ENCODE results near the gene LY86. TPM values are rescaled to one million over a fixed set of nuclear protein-coding genes. Genes with fewer than 3 reads are reported as not detected.

The LY86 gene
- total RNA-seq, 1 experiment from 2014 or later: not detected

DNA sequence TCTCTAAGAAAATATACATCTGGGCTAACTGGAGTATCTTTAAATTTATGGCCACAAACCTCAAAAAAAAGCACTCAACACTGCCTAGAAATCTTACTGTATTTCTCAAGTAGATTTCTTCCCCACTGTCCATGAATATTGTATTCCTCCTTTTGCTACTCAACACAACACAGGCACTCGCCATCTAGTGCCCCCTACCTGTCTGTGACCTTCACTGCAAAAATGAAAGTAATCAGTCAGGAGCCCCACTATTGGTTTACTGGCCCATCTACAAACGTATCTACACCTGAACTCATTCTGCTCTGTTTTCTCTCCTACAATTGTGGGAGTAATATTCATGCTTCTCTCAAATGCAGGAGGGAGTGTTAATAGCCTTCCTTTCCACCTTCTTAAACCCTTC lies 58.3 kb downstream of the LY86 start:
- Mint-ChIP-seq H3K4me1 (peaks cover 9% of the 10 kb centered on the region in 2 experiments), H3K27me3 (ENCODE audit: low read depth) (peaks cover 18% of the 10 kb centered on the region), H3K9me3 (peaks cover 2 to 8% of the 10 kb centered on the region in 2 experiments; a peak in 3 of 5 replicates), H3K36me3 (ENCODE audit: insufficient read depth in 1 of 3, low read depth in 3 of 3) (peaks cover 0 to 12% (median 2%) of the 10 kb centered on the region in 3 experiments; a peak in 3 of 7 replicates), H3K27ac (no peak overlapping the region), H3K4me3 (no peak overlapping the region)
- Histone ChIP-seq H3K4me2 (ENCODE audit: insufficient read depth, insufficient read length, low read length) (no peak overlapping the region), H3K56ac (ENCODE audit: insufficient read length, low read depth, low read length) (no peak overlapping the region), H3K23ac (ENCODE audit: insufficient read length, low read depth, low read length) (no peak overlapping the region), H3K79me2 (ENCODE audit: insufficient read depth, low read length) (no peaks in the 10 kb centered on the region), H2BK12ac (ENCODE audit: insufficient read length, low read depth, low read length) (no peak overlapping the region), H4K8ac (replicated peaks; ENCODE audit: insufficient read length, low read depth, low read length) (no peak overlapping the region), H3K9me3 (ENCODE audit: control insufficient read depth, low read depth, low read length) (no peaks in the 10 kb centered on the region), H3K4me1 (ENCODE audit: insufficient read depth, low read length) (no peaks in the 10 kb centered on the region), H2AK5ac (ENCODE audit: insufficient read length, low read length) (no peak overlapping the region), H3K18ac (ENCODE audit: insufficient read length, low read depth, low read length) (no peak overlapping the region), H3K14ac (ENCODE audit: insufficient read depth, low read length) (no peak overlapping the region), H2BK5ac (ENCODE audit: insufficient read length, low read length) (no peak overlapping the region), H2AFZ (ENCODE audit: low read length) (no peak overlapping the region), H2BK120ac (ENCODE audit: low read depth, low read length, poor library complexity, severe bottlenecking) (no peak overlapping the region), H3K4ac (ENCODE audit: low read depth, low read length) (no peak overlapping the region), H3K9ac (ENCODE audit: extremely low read depth, insufficient read length, low read length) (no peak overlapping the region), H3K27me3 (ENCODE audit: insufficient read depth, low read length) (no peaks in the 10 kb centered on the region), H3K27ac (ENCODE audit: insufficient read length, low read depth, low read length) (no peak overlapping the region), H3T11ph (ENCODE audit: low read length) (no peak overlapping the region), H3K23me2 (ENCODE audit: insufficient read length, low read depth, low read length, poor library complexity, severe bottlenecking) (no peaks in the 10 kb centered on the region), H4K5ac (ENCODE audit: insufficient read length, low read depth, low read length) (no peak overlapping the region), H3K79me1 (ENCODE audit: insufficient read depth, low read depth, low read length, poor library complexity, severe bottlenecking) (no peaks in the 10 kb centered on the region), H2BK20ac (ENCODE audit: low read depth, low read length, poor library complexity, severe bottlenecking) (no peak overlapping the region), H4K20me1 (ENCODE audit: control insufficient read depth, insufficient read depth, insufficient read length) (no peaks in the 10 kb centered on the region), H2BK15ac (ENCODE audit: low read depth, low read length) (no peak overlapping the region), H4K91ac (ENCODE audit: insufficient read length, low read depth, low read length) (no peak overlapping the region)
- DNase-seq: no peak
- peak; percentile 43; the same call in 2 of the 3 replicates for TF ChIP-seq CTCF (conservative IDR thresholded peaks at IDR 0.05)
- no CpG with 5 or more reads among the region's 2 CpGs for WGBS (ENCODE audit: extremely low coverage, insufficient read length, low lambda C conversion rate)

Measured in H9 (cell line).